Measurements from ENCODE around the gene LTC4S. TPM values are rescaled to one million over a fixed set of nuclear protein-coding genes. Genes with fewer than 3 reads are reported as not detected.

LTC4S gene
- total and polyA plus RNA-seq, 9 of the 15 experiments (the other 6 are each of a cell fraction or from before 2014, with no cell fraction given), result 0.17 to 0.77 (median 0.75) TPM; not detected in 6

- TF ChIP-seq RREB1 (CRISPR knock-in tag; IDR thresholded peaks at IDR 0.05) (no peak), KDM5B (IDR thresholded peaks at IDR 0.05; ENCODE audit: insufficient replicate concordance, low read depth, low read length) (peak; percentile 5), POLR2AphosphoS2 (IDR thresholded peaks at IDR 0.05; ENCODE audit: low read length) (peak; percentile 80), ZFP91 (CRISPR knock-in tag; IDR thresholded peaks at IDR 0.05) (no peak), NR2F6 (CRISPR knock-in tag; IDR thresholded peaks at IDR 0.05) (0 out of 2 replicates have a peak, but pooled peaks have one; percentile 45), ZNF124 (CRISPR knock-in tag; IDR thresholded peaks at IDR 0.05) (no peak), MLX (CRISPR knock-in tag; conservative IDR thresholded peaks at IDR 0.05) (0 out of 4 replicates have a peak, but pooled peaks of 1 of the 2 experiments have one; percentile 10), ZNF830 (CRISPR knock-in tag; IDR thresholded peaks at IDR 0.05) (peak; percentile 32; the same call in 1 of the 2 replicates), SIN3B (IDR thresholded peaks at IDR 0.05; ENCODE audit: low read depth) (no peak), ZNF431 (CRISPR knock-in tag; IDR thresholded peaks at IDR 0.05) (no peak), TCF3 (CRISPR knock-in tag; IDR thresholded peaks at IDR 0.05) (no peak), NFXL1 (CRISPR knock-in tag; IDR thresholded peaks at IDR 0.05) (0 out of 2 replicates have a peak, but pooled peaks have one; percentile 61), RBBP5 (IDR thresholded peaks at IDR 0.05; ENCODE audit: borderline replicate concordance, insufficient read depth, low read length, poor library complexity, severe bottlenecking) (no peak), SUPT5H (IDR thresholded peaks at IDR 0.05) (0 out of 2 replicates have a peak, but pooled peaks have one; percentile 25), RBM22 (IDR thresholded peaks at IDR 0.05; ENCODE audit: low read depth, low read length, poor library complexity, severe bottlenecking) (peak; percentile 70), POLR2AphosphoS5 (IDR thresholded peaks at IDR 0.05; ENCODE audit: control insufficient read depth, insufficient read depth, low read depth, low read length) (peak; percentile 36; the same call in 1 of the 2 replicates), ETV6 (IDR thresholded peaks at IDR 0.05; ENCODE audit: borderline replicate concordance in 1 of 2, low read depth in 2 of 2, low read length in 1 of 2) (no peak), ETV6 (CRISPR knock-in tag; IDR thresholded peaks at IDR 0.05; ENCODE audit: borderline replicate concordance) (no peak), ZNF695 (CRISPR knock-in tag; IDR thresholded peaks at IDR 0.05) (0 out of 2 replicates have a peak, but pooled peaks have one; percentile 52)
Observed at GRCh38 chr5:179837076-179838011, 43.6 kb downstream of the LTC4S start (continued).

All from K562 (cell line).